ENCODE measurements around the gene MYO1H. TPM values are rescaled to one million over a fixed set of nuclear protein-coding genes. Genes with fewer than 3 reads are reported as not detected.

The MYO1H gene
- total and polyA plus RNA-seq, 9 donors: 0.04 to 0.35 (median 0.14) TPM; not detected in 2

DNA sequence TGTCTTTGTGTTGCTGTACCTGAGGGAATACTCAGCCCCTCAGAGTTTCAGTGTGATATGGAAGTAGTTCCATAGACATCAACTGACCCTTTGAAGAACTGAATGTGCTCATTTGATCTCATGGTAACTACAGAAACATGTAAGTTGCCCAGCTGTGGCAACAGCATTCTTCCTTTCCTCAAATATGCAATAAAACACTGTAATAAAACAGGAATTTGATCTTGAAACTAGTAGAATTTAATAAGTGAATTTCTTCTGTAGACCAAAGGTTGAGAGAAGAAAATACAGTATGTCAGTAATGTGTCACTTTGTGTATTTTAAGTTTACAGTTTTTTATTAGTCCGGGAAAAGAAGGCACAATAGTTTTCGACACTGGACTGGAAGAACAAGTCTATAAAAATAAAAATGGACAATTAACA, 97.5 kb downstream of the MYO1H start:
- peaks cover 36% of the 10 kb centered on the region for H3K36me3 ChIP-seq (ENCODE audit: control insufficient read depth, insufficient read depth, low read length)
- whole genome bisulfite sequencing (ENCODE audit: insufficient coverage): no CpG with 5 or more reads among the region's 2 CpGs
- H3K9me3 ChIP-seq (replicated peaks; ENCODE audit: control insufficient read depth, low read depth, low read length): no peaks in the 10 kb centered on the region
- H3K4me3 ChIP-seq (ENCODE audit: low read length): no peak overlapping the region
- no peaks in the 10 kb centered on the region for H3K27me3 ChIP-seq (ENCODE audit: control insufficient read depth, insufficient read depth, low read length)
- no peaks in the 10 kb centered on the region for H3K4me1 ChIP-seq (ENCODE audit: control insufficient read depth, insufficient read depth, low read length)
- H3K27ac ChIP-seq (ENCODE audit: low read length): no peak overlapping the region
- no peak for DNase-seq

DNA sequence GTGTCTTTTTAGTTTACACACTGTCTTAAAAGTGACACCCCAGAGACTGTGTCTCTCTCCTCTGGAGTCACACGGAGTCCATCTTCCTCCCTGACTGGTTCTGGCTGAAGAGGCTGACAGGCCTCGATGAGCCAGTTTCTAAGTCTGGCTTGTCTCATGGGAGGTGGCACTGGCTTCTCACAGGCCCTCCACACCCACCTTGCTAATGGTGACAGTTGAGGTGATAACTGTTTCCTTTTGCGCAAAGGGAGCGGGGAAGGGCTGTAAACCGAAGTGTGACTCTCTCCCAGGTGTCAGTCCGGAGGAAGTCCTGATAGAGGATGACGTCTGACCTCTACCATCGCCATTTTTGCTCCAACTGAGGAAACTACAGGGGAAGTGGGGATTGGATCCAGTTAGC, 99.2 kb downstream of the MYO1H start:
- Histone ChIP-seq H3K4me1 (ENCODE audit: control insufficient read depth, insufficient read depth, low read length) (no peaks in the 10 kb centered on the region), H3K36me3 (ENCODE audit: control insufficient read depth, insufficient read depth, low read length) (peaks cover 53% of the 10 kb centered on the region), H3K4me3 (ENCODE audit: low read length) (no peak overlapping the region), H3K27ac (ENCODE audit: low read length) (no peak overlapping the region), H3K27me3 (ENCODE audit: control insufficient read depth, insufficient read depth, low read length) (no peaks in the 10 kb centered on the region), H3K9me3 (replicated peaks; ENCODE audit: control insufficient read depth, low read depth, low read length) (no peaks in the 10 kb centered on the region)
- 45% methylated on average over 2 of the region's 8 CpGs for WGBS (ENCODE audit: insufficient coverage)
- DNase-seq: no peak

DNA sequence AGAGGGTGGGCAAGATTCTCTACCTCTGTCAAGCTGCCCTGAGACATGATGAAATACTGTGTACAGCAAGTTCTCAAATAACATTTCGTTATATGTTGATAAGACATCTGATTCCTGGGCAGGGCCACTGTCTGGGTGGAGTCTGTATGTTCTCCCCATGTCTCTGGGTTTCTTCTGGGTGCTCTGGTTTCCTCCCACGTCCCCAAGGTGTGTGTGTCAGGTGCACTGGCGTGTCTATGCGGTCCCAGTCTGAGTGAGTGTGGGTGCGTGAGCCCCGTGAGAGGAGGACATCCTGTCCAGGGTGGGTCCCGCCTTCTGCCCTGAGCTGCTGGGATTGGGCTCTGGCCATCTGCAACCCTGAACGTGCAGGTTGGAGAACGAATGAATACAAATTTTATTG, 99.8 kb downstream of the MYO1H start:
- H3K4me1 ChIP-seq (ENCODE audit: control insufficient read depth, insufficient read depth, low read length): no peaks in the 10 kb centered on the region
- H3K27ac ChIP-seq (ENCODE audit: low read length): no peak overlapping the region
- H3K36me3 ChIP-seq (ENCODE audit: control insufficient read depth, insufficient read depth, low read length): peaks cover 58% of the 10 kb centered on the region
- 89% methylated on average over 3 of the region's 9 CpGs for WGBS (ENCODE audit: insufficient coverage)
- no peaks in the 10 kb centered on the region for H3K27me3 ChIP-seq (ENCODE audit: control insufficient read depth, insufficient read depth, low read length)
- H3K4me3 ChIP-seq (ENCODE audit: low read length): no peak overlapping the region
- no peaks in the 10 kb centered on the region for H3K9me3 ChIP-seq (replicated peaks; ENCODE audit: control insufficient read depth, low read depth, low read length)
- DNase-seq: no peak

DNA sequence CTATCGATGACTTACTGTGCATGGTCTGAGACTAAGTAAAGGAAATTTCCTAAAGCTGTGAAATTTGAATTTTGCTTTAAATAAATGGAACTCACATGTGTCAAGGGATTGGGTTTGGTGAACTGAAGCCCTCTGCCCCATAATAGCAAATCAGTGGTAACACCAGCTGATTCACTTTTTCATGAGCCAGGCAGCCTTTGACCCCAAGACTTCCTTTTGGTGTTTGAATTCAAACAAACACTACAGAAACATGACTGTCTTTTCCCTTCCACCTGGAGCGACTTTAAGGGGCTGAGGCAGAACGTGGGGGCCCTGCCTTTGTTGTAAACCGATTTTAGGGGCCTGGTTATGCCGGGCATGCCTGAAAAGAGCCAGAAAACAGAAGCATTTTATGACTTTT, 100.6 kb downstream of the MYO1H start:
- WGBS (ENCODE audit: insufficient coverage): 37% methylated on average over 4 of the region's 5 CpGs
- no peak for DNase-seq
- no peaks in the 10 kb centered on the region for H3K9me3 ChIP-seq (replicated peaks; ENCODE audit: control insufficient read depth, low read depth, low read length)
- no peaks in the 10 kb centered on the region for H3K27me3 ChIP-seq (ENCODE audit: control insufficient read depth, insufficient read depth, low read length)
- H3K4me1 ChIP-seq (ENCODE audit: control insufficient read depth, insufficient read depth, low read length): no peaks in the 10 kb centered on the region
- H3K4me3 ChIP-seq (ENCODE audit: low read length): no peak overlapping the region
- peaks cover 65% of the 10 kb centered on the region for H3K36me3 ChIP-seq (ENCODE audit: control insufficient read depth, insufficient read depth, low read length)
- no peak overlapping the region for H3K27ac ChIP-seq (ENCODE audit: low read length)

DNA sequence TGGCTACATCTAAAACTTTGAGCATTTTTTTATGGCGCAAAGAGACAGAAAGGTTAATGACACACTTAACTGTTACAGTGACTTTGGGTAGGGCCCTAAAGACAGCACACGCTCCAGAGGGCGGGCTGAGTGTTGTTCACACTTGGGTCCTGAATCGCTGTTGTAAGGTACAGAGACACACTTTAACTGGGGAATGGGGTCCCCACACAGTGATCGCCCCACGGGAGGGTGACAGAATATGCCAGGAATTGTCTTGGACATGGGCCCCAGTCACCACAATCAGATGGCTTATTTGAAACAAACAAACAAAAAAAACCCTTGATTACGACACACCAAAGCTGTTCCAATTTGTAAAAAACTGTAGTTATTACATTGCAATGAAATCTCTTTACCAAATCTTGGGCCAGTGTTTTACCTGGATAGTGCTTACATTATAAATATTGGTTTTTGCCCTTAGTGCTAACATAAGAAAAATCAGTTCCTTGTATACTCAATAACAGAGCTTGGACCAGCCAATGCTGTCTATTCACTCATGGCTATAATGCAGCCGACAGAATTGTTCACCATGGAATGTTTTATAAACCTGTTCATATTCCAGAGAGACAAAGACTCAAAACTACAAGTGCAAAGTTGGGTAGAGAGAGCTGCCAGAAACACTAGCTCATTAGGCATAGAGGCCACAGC, 101.1 kb downstream of the MYO1H start:
- no peaks in the 10 kb centered on the region for H3K27me3 ChIP-seq (ENCODE audit: control insufficient read depth, insufficient read depth, low read length)
- H3K4me1 ChIP-seq (ENCODE audit: control insufficient read depth, insufficient read depth, low read length): no peaks in the 10 kb centered on the region
- no peak for DNase-seq
- no peaks in the 10 kb centered on the region for H3K9me3 ChIP-seq (replicated peaks; ENCODE audit: control insufficient read depth, low read depth, low read length)
- no peak overlapping the region for H3K4me3 ChIP-seq (ENCODE audit: low read length)
- peaks cover 70% of the 10 kb centered on the region for H3K36me3 ChIP-seq (ENCODE audit: control insufficient read depth, insufficient read depth, low read length)
- 96% methylated on average over 4 of the region's 8 CpGs for WGBS (ENCODE audit: insufficient coverage)
- no peak overlapping the region for H3K27ac ChIP-seq (ENCODE audit: low read length)

DNA sequence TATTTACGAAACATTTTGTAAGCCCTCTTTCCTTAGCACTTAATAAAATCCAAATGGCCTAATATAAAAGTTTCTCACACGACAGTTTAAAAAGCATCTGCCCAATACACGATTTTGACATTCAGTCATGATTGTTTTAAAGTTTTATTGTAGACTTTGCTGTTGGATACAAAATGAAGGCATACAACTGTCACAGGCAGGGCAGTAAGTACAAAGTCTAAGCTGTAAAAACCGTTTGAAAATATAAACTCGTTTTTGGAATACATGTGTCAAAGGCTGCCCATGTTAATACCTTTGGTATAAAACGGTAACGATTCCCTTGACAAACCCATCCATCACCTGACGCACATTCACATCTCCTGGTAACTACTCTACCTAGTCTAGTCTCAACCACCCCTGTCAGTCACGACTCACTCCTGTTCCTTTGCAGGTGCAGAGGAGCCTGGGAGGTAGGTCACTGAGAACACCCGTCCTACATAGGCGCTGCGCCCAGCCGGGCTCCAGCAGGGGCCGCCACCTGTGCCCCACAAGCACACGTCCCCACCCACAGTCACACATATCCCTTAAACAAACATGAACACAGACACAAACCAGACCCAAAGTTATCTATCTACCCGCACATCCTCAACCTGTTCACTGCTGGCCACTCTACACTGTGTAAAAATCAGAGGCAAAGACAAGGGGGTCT, 102.3 kb downstream of the MYO1H start:
- no peaks in the 10 kb centered on the region for H3K4me1 ChIP-seq (ENCODE audit: control insufficient read depth, insufficient read depth, low read length)
- no peaks in the 10 kb centered on the region for H3K9me3 ChIP-seq (replicated peaks; ENCODE audit: control insufficient read depth, low read depth, low read length)
- H3K27me3 ChIP-seq (ENCODE audit: control insufficient read depth, insufficient read depth, low read length): no peaks in the 10 kb centered on the region
- WGBS (ENCODE audit: insufficient coverage): 83% methylated on average over 8 of the region's 16 CpGs
- no peak overlapping the region for H3K27ac ChIP-seq (ENCODE audit: low read length)
- peaks cover 72% of the 10 kb centered on the region for H3K36me3 ChIP-seq (ENCODE audit: control insufficient read depth, insufficient read depth, low read length)
- no peak overlapping the region for H3K4me3 ChIP-seq (ENCODE audit: low read length)
- DNase-seq: no peak

DNA sequence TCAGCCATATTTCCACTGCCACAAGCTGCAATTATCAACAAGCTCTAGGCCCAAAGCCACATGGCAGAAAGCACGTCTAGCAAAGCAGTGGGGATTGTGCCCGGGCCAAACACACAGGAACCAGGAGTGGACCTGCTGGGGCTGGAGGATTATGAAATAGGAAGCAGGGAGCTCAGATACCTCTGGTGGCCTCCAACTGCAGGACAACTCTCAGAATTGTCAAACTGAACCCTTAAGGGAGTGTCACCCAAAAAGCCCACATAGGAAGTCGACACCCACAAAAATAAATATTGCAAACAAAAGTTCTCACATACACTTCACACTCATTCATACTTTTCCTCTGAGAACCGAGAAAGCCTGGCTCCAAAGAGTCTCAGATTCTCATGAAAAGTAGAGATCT, 103.3 kb downstream of the MYO1H start:
- no peak for DNase-seq
- Histone ChIP-seq H3K36me3 (ENCODE audit: control insufficient read depth, insufficient read depth, low read length) (peaks cover 81% of the 10 kb centered on the region), H3K4me3 (ENCODE audit: low read length) (no peak overlapping the region), H3K27me3 (ENCODE audit: control insufficient read depth, insufficient read depth, low read length) (no peaks in the 10 kb centered on the region), H3K9me3 (replicated peaks; ENCODE audit: control insufficient read depth, low read depth, low read length) (no peaks in the 10 kb centered on the region), H3K4me1 (ENCODE audit: control insufficient read depth, insufficient read depth, low read length) (no peaks in the 10 kb centered on the region), H3K27ac (ENCODE audit: low read length) (no peak overlapping the region)
- 68% methylated on average over 4 of the region's 4 CpGs for WGBS (ENCODE audit: insufficient coverage)

DNA sequence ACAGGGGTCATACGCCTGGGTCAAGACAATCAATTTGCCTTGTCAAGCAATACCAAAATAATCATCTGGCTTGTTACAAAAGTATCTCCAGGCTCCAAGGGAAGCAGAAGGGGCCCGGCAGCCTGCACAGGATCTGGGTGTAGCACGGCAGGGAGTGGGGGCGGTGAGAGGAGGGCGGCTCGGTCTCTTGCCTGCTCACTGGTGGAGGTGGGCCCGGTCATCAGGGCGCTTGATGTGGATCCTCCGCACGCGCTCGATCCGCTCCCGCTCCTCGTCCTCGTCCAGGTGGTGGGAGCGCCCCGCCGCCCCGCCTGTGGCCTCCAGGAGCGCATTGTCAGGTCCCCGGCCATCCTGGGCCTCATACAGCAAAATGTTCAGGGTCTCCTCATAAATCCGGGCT, 103.7 kb downstream of the MYO1H start:
- WGBS (ENCODE audit: insufficient coverage): 97% methylated on average over 17 of the region's 23 CpGs
- Histone ChIP-seq H3K4me1 (ENCODE audit: control insufficient read depth, insufficient read depth, low read length) (no peaks in the 10 kb centered on the region), H3K27ac (ENCODE audit: low read length) (no peak overlapping the region), H3K4me3 (ENCODE audit: low read length) (no peak overlapping the region), H3K27me3 (ENCODE audit: control insufficient read depth, insufficient read depth, low read length) (no peaks in the 10 kb centered on the region), H3K9me3 (replicated peaks; ENCODE audit: control insufficient read depth, low read depth, low read length) (no peaks in the 10 kb centered on the region), H3K36me3 (ENCODE audit: control insufficient read depth, insufficient read depth, low read length) (peaks cover 81% of the 10 kb centered on the region)
- DNase-seq: no peak

DNA sequence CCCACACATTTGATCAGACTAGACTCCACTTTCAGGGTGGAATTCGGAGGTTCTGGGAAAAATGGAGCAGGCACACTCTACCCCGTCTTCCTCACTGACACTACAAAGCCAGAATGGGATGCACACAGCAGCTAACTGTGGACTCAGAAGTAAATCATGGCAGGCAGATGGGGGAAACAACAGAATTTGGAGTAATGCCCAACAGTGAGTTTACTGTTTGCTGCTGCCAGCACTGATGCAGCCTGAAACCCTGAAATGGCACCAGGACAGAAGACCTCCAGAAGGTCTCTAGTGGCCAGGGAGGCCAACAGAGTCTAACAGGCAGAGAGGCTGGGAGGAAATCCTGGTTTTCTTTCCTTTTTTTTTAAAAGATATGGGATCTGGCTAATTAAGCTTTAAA, 104.8 kb downstream of the MYO1H start:
- Histone ChIP-seq H3K4me1 (ENCODE audit: control insufficient read depth, insufficient read depth, low read length) (no peaks in the 10 kb centered on the region), H3K36me3 (ENCODE audit: control insufficient read depth, insufficient read depth, low read length) (peaks cover 82% of the 10 kb centered on the region), H3K9me3 (replicated peaks; ENCODE audit: control insufficient read depth, low read depth, low read length) (no peaks in the 10 kb centered on the region), H3K27ac (ENCODE audit: low read length) (no peak overlapping the region), H3K4me3 (ENCODE audit: low read length) (no peak overlapping the region), H3K27me3 (ENCODE audit: control insufficient read depth, insufficient read depth, low read length) (no peaks in the 10 kb centered on the region)
- WGBS (ENCODE audit: insufficient coverage): 90% methylated on average over 2 of the region's 2 CpGs
- no peak for DNase-seq

DNA sequence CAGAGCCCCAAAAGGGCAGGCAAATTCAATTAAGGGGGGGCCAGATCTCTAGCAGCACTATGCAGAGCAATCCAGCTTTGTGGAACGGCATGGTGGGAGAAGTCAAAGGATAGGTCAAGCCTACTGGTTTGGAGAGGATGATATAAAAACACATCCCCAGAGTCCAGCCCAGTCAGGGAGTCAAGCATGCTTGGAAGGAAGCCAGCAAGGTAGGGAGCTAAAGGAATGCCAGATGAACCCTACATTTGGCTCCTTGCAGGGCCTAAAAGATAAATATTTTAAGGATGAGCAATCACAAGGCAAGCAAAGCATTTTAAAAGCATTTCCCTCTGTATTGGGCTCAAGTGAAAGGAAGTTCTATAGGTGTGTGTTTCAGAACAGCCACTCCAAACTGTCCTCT, 108.0 kb downstream of the MYO1H start:
- H3K9me3 ChIP-seq (replicated peaks; ENCODE audit: control insufficient read depth, low read depth, low read length): no peaks in the 10 kb centered on the region
- peaks cover 83% of the 10 kb centered on the region for H3K36me3 ChIP-seq (ENCODE audit: control insufficient read depth, insufficient read depth, low read length)
- WGBS (ENCODE audit: insufficient coverage): 100% methylated on average over 1 of the region's 1 CpG
- no peak for DNase-seq
- H3K4me3 ChIP-seq (ENCODE audit: low read length): no peak overlapping the region
- H3K27me3 ChIP-seq (ENCODE audit: control insufficient read depth, insufficient read depth, low read length): no peaks in the 10 kb centered on the region
- H3K4me1 ChIP-seq (ENCODE audit: control insufficient read depth, insufficient read depth, low read length): peaks cover 9% of the 10 kb centered on the region
- H3K27ac ChIP-seq (ENCODE audit: low read length): no peak overlapping the region

Measured in muscle of leg (tissue), 11 donors.